ENCODE results near the gene RPS21. TPM values are rescaled to one million over a fixed set of nuclear protein-coding genes. Genes with fewer than 3 reads are reported as not detected.

The RPS21 gene
- total and polyA plus RNA-seq, 2 of the 4 experiments (the other 2 are of a cell fraction): 2,710 to 4,298 TPM

- ATAC-seq (ENCODE audit: low read depth) (no peak), DNase-seq (no peak)
- no peak overlapping the region for H3K23ac ChIP-seq (ENCODE audit: low read depth, low read length)
- no peak overlapping the region for H2AFZ ChIP-seq (replicated peaks; ENCODE audit: low read length, poor library complexity)
- H3K27ac ChIP-seq (ENCODE audit: insufficient read depth, low read length): no peak overlapping the region
- H2AK9ac ChIP-seq (replicated peaks; ENCODE audit: low read depth, low read length, poor library complexity): peak overlapping the region; percentile 5
- H2BK20ac ChIP-seq (ENCODE audit: low read depth, low read length): no peak overlapping the region
- BruUV-seq (replicated peaks): no TSS peak
- no peak overlapping the region for H4K5ac ChIP-seq (ENCODE audit: low read depth, low read length)
- no peak overlapping the region for H3K4me2 ChIP-seq (ENCODE audit: low read depth, low read length)
- no peak overlapping the region for H3K4me3 ChIP-seq (ENCODE audit: insufficient read depth, low read depth, low read length)
- 82% methylated on average over 4 of the region's 29 CpGs; no CpG with 5 or more reads in 1 of the 2 experiments for WGBS, 2 experiments (ENCODE audit: extremely low coverage in 2 of 2, insufficient read length in 1 of 2)
- intact Hi-C loops (cut with micrococcal nuclease): no loop called here
- H3K14ac ChIP-seq (replicated peaks; ENCODE audit: low read depth, low read length): no peak overlapping the region
- H2BK5ac ChIP-seq (ENCODE audit: low read depth, low read length, poor library complexity, severe bottlenecking): no peak overlapping the region
- H4K8ac ChIP-seq (ENCODE audit: low read depth in 2 of 2, low read length in 2 of 2): no peak overlapping the region
- 0 out of 2 replicates have a peak, but pooled peaks cover 4% of the 10 kb centered on the region for H3K9me1 ChIP-seq (ENCODE audit: insufficient read depth, low read length)
- H2AK5ac ChIP-seq (ENCODE audit: low read depth, low read length): no peak overlapping the region
- CTCF ChIA-PET: interaction anchor here (0.9 kb wide), 1 partner anchor 8 kb away, joined by 3 read pairs; no protein-coding TSS in a partner anchor
- H2BK120ac ChIP-seq (ENCODE audit: low read depth, low read length): no peak overlapping the region
- H3K36me3 ChIP-seq (ENCODE audit: control insufficient read depth, insufficient read depth, low read length): peaks cover 47% of the 10 kb centered on the region
- no peak overlapping the region for H3K9ac ChIP-seq (ENCODE audit: low read depth, low read length)
- POLR2A ChIA-PET (ENCODE audit: unreplicated experiment): interaction anchor here (0.6 kb wide), 1 partner anchor 88 kb away, joined by 5 read pairs; no protein-coding TSS in a partner anchor
- TF ChIP-seq MAFK (IDR thresholded peaks at IDR 0.05; ENCODE audit: low read depth, low read length): no peak
- TF ChIP-seq POLR2A (IDR thresholded peaks at IDR 0.05; ENCODE audit: low read depth, low read length): peak; percentile 20; the same call in 1 of the 2 replicates
- no peak for TF ChIP-seq MXI1 (IDR thresholded peaks at IDR 0.05; ENCODE audit: borderline replicate concordance, low read depth, low read length)
- TF ChIP-seq RFX5 (IDR thresholded peaks at IDR 0.05; ENCODE audit: low read depth, low read length): no peak
- in situ Hi-C loops (cut with MboI; ENCODE audit: low sequenced_read_pairs): loop anchor here (25.0 kb wide), 1 partner anchor 378 kb away; no protein-coding TSS in a partner anchor
- H3K56ac ChIP-seq (ENCODE audit: extremely low read depth, insufficient read depth, low read length): no peak overlapping the region
- no peak overlapping the region for H2BK15ac ChIP-seq (ENCODE audit: low read depth, low read length)
- no peak overlapping the region for H3K18ac ChIP-seq (ENCODE audit: low read depth, low read length)
- H3K79me1 ChIP-seq (ENCODE audit: low read depth in 1 of 2, low read length in 2 of 2): peaks cover 26 to 42% of the 10 kb centered on the region in 2 experiments
- H4K91ac ChIP-seq (ENCODE audit: insufficient read depth, low read depth, low read length): no peak overlapping the region
- H3K9me3 ChIP-seq (ENCODE audit: control insufficient read depth, insufficient read depth, low read length): no peaks in the 10 kb centered on the region
- H3K4ac ChIP-seq (ENCODE audit: low read depth, low read length): no peak overlapping the region
- peaks cover 5% of the 10 kb centered on the region for H3K4me1 ChIP-seq (ENCODE audit: control insufficient read depth, insufficient read depth, low read length)
- dilution Hi-C loops (cut with HindIII; ENCODE audit: low sequenced_read_pairs, unreplicated experiment): loop anchor here (25.0 kb wide), 1 partner anchor 103 kb away; no protein-coding TSS in a partner anchor
- peaks cover 44% of the 10 kb centered on the region for H4K20me1 ChIP-seq (ENCODE audit: insufficient read depth, low read length)
- no peaks in the 10 kb centered on the region for H3K27me3 ChIP-seq (ENCODE audit: control insufficient read depth, insufficient read depth, low read length)
These were observed 3.6 kb downstream of the RPS21 start for GRCh38 chr20:62390317-62391164.

Measured in IMR-90 (cell line).